ENCODE results near the gene CDH13.

- TF ChIP-seq CTCF (IDR thresholded peaks at IDR 0.05), result no peak
- no peak for TF ChIP-seq ZFX (IDR thresholded peaks at IDR 0.05; ENCODE audit: borderline replicate concordance)
These were observed 105.7 kb downstream of the CDH13 start for GRCh38 chr16:82732461-82732860.
